ENCODE results near the gene IQGAP3.

The IQGAP3 gene

GRCh38 chr1:156506450-156506849 is 65.9 kb downstream of the IQGAP3 start:
- Mint-ChIP-seq H3K27me3 (no peaks in the 10 kb centered on the region), H3K9me3 (no peaks in the 10 kb centered on the region), H3K4me1 (peaks cover 62% of the 10 kb centered on the region), H3K27ac (peak overlapping the region; percentile 98), H3K4me3 (no peak overlapping the region), H3K36me3 (no peaks in the 10 kb centered on the region)
- ATAC-seq, result no peak

GRCh38 chr1:156505679-156506298 is 66.6 kb downstream of the IQGAP3 start:
- Mint-ChIP-seq H3K27me3 (no peaks in the 10 kb centered on the region), H3K36me3 (no peaks in the 10 kb centered on the region), H3K4me1 (peaks cover 63% of the 10 kb centered on the region), H3K9me3 (no peaks in the 10 kb centered on the region), H3K4me3 (peak overlapping the region; percentile 78), H3K27ac (peak overlapping the region; percentile 98)
- no peak for ATAC-seq

GRCh38 chr1:156504821-156505678 is 67.3 kb downstream of the IQGAP3 start:
- Mint-ChIP-seq H3K36me3 (peaks cover 4% of the 10 kb centered on the region), H3K4me1 (peaks cover 63% of the 10 kb centered on the region), H3K4me3 (peak overlapping the region; percentile 78), H3K9me3 (no peaks in the 10 kb centered on the region), H3K27me3 (no peaks in the 10 kb centered on the region), H3K27ac (peak overlapping the region; percentile 98)
- peak; percentile 75 for ATAC-seq

- H3K4me1 Mint-ChIP-seq, result peaks cover 63% of the 10 kb centered on the region
- H3K27ac Mint-ChIP-seq, result peak overlapping the region; percentile 98
- peaks cover 5% of the 10 kb centered on the region for H3K36me3 Mint-ChIP-seq
- H3K27me3 Mint-ChIP-seq, result no peaks in the 10 kb centered on the region
- ATAC-seq, result peak; percentile 0
- no peaks in the 10 kb centered on the region for H3K9me3 Mint-ChIP-seq
- H3K4me3 Mint-ChIP-seq, result peak overlapping the region; percentile 78
Observed at GRCh38 chr1:156504438-156504813, 67.9 kb downstream of the IQGAP3 start.

GRCh38 chr1:156503698-156504437 is 68.5 kb downstream of the IQGAP3 start:
- Mint-ChIP-seq H3K36me3 (peaks cover 5% of the 10 kb centered on the region), H3K4me3 (peak overlapping the region; percentile 78), H3K27me3 (no peaks in the 10 kb centered on the region), H3K27ac (peak overlapping the region; percentile 98), H3K4me1 (peaks cover 62% of the 10 kb centered on the region), H3K9me3 (no peaks in the 10 kb centered on the region)
- ATAC-seq, result no peak

DNA sequence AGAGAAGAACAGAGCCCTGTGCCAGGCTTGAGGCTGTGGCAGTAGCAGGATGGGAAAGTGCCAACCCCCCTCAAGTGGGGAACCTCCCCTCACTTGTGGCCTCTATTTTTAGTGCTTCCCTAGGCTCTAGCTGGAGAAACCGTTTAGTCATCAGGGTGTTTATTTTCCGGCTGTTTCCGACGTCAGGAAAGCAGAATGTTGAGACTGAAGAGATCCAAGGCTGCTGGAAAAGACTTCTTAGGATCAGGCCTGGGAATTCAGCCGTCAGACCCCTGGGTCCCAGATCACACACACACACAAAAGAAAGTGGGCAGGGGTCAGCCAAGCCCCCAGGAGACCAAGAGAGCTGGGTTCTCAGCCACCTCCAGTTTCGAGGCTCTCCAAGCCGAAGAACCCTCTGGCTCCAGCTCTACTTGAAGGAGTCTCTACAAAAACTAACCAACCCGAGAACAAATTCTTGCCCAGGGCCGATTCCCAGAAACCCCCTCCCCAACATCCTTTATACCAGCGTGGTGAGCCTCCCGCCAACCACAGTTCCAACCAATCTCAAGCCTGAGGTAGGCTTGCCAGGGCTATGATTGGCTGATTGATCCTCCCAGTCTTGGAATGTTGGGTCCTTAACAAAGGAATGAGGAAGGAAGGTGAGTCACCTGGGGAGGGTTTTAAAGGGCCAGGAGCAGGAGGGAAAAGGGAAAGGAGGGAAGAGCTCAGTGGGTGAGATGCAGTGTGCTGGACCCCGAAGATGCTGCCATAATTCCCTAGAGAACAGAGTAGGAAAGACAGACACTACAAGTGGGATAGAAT is 69.3 kb downstream of the IQGAP3 start:
- ATAC-seq, result no peak

GRCh38 chr1:156502391-156502893 is 69.9 kb downstream of the IQGAP3 start:
- ATAC-seq, result no peak
- peak overlapping the region; percentile 76 for H3K4me3 Mint-ChIP-seq
- no peaks in the 10 kb centered on the region for H3K9me3 Mint-ChIP-seq
- H3K27me3 Mint-ChIP-seq, result no peaks in the 10 kb centered on the region
- peaks cover 5% of the 10 kb centered on the region for H3K36me3 Mint-ChIP-seq
- peak overlapping the region; percentile 98 for H3K27ac Mint-ChIP-seq
- peaks cover 64% of the 10 kb centered on the region for H3K4me1 Mint-ChIP-seq

More for the DNA sequence above, 69.3 kb downstream of the IQGAP3 start:
- Mint-ChIP-seq H3K9me3 (no peaks in the 10 kb centered on the region), H3K36me3 (peaks cover 5% of the 10 kb centered on the region), H3K27ac (peak overlapping the region; percentile 98), H3K4me1 (peaks cover 62% of the 10 kb centered on the region), H3K4me3 (no peak overlapping the region), H3K27me3 (no peaks in the 10 kb centered on the region)

- H3K27me3 Mint-ChIP-seq, result no peaks in the 10 kb centered on the region
- peak overlapping the region; percentile 98 for H3K27ac Mint-ChIP-seq
- peak; percentile 85 for ATAC-seq
- H3K4me3 Mint-ChIP-seq, result peak overlapping the region; percentile 97
- H3K9me3 Mint-ChIP-seq, result no peaks in the 10 kb centered on the region
- peaks cover 5% of the 10 kb centered on the region for H3K36me3 Mint-ChIP-seq
- H3K4me1 Mint-ChIP-seq, result peaks cover 78% of the 10 kb centered on the region
Observed at GRCh38 chr1:156500793-156501506, 71.4 kb downstream of the IQGAP3 start.

DNA sequence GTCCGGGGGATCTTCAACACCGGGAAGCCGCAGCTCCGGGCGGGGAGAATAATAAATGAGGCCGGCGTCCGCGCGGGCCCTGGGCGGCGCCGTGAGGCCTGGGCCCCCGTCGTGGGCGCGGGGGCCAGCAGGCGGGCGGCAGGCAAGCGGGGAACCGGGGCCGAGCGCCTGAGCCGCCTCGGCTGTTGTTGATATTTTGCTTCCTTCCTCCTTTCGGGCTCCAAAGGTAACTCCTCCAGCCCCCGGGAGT is 71.9 kb downstream of the IQGAP3 start, which contains the start of gene MEF2D:
Gene MEF2D (minus strand): TSS at position 233 of the 250 bp plus-strand sequence. CDS start 17,483 bp downstream, outside the sequence.
- Mint-ChIP-seq H3K27me3 (no peaks in the 10 kb centered on the region), H3K4me3 (peak within 1 kb of the TSS; percentile 97), H3K9me3 (no peaks in the 10 kb centered on the region), H3K4me1 (peaks cover 78% of the 10 kb centered on the region), H3K27ac (peak within 1 kb of the TSS; percentile 98), H3K36me3 (peaks cover 10% of the 10 kb centered on the region)
- no peak for ATAC-seq

GRCh38 chr1:156499842-156500542 is 72.4 kb downstream of the IQGAP3 start:
- Mint-ChIP-seq H3K36me3 (peaks cover 15% of the 10 kb centered on the region), H3K4me1 (peaks cover 78% of the 10 kb centered on the region), H3K27me3 (no peaks in the 10 kb centered on the region), H3K27ac (peak overlapping the region; percentile 98), H3K4me3 (peak overlapping the region; percentile 97), H3K9me3 (no peaks in the 10 kb centered on the region)
- peak; percentile 35 for ATAC-seq

- no peaks in the 10 kb centered on the region for H3K27me3 Mint-ChIP-seq
- ATAC-seq, result no peak
- H3K9me3 Mint-ChIP-seq, result no peaks in the 10 kb centered on the region
- peak overlapping the region; percentile 98 for H3K27ac Mint-ChIP-seq
- peaks cover 17% of the 10 kb centered on the region for H3K36me3 Mint-ChIP-seq
- H3K4me3 Mint-ChIP-seq, result peak overlapping the region; percentile 97
- peaks cover 80% of the 10 kb centered on the region for H3K4me1 Mint-ChIP-seq
Observed at GRCh38 chr1:156499194-156499841, 73.0 kb downstream of the IQGAP3 start.

DNA sequence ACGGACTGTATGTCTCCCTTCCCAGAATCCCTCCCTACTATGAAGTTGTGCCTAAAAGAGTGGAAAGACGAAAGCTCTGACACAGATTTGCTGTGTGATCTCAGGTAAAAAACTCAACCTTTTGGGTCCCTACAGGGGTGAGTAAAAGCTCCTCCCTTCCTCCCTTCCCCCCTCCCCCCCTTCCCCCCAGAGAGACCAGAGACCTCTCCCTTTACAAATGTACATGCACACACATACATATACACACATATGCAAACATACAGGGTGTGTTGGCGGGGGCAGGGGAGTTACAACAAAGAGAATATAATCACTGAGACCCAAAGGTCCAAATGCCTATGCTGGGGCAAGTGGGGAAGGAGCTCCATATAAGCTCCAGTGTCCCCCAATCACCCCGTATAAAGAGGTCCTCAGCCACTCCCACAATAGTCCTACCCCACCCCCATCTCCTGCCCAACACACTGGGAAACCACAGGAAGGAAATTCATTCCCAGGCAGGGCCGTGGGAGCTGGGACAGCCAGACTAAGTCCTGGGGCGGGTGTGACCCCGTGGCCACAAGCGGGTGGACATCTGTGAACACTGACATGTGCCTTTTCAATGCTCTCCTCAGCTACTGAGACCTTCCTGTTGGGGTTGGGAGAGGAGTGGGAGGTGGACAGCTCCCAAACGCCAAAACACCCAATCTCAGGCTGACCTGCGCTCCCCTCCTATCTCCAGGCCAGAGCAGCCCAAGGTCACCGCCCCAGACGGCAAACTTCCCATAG is 73.8 kb downstream of the IQGAP3 start:
- no peak for ATAC-seq
- H3K9me3 Mint-ChIP-seq, result no peaks in the 10 kb centered on the region
- peak overlapping the region; percentile 97 for H3K4me3 Mint-ChIP-seq
- peaks cover 17% of the 10 kb centered on the region for H3K36me3 Mint-ChIP-seq
- H3K27ac Mint-ChIP-seq, result peak overlapping the region; percentile 98
- H3K4me1 Mint-ChIP-seq, result peaks cover 80% of the 10 kb centered on the region
- no peaks in the 10 kb centered on the region for H3K27me3 Mint-ChIP-seq

Measured in stimulated activated memory B cell treated with anti-CD40 and anti-IgM and Interleukin-4, amounts not matched to agents 10 μg/mL and 1 μg/mL and 100 μg/mL, for 72 hours (primary cell).